ENCODE data around the gene RANBP3. TPM values are rescaled to one million over a fixed set of nuclear protein-coding genes. Genes with fewer than 3 reads are reported as not detected.

Gene RANBP3
- total RNA-seq, 1 donor from 2014 or later, result 98.5 TPM

GRCh38 chr19:5985098-5985783, 7.3 kb upstream of the RANBP3 start:
- no peaks in the 10 kb centered on the region for H3K36me3 Mint-ChIP-seq (ENCODE audit: low read depth)
- H3K27me3 Mint-ChIP-seq, result no peaks in the 10 kb centered on the region
- H3K27ac Mint-ChIP-seq, result no peak overlapping the region
- ChIA-PET POLR2A (no interaction called here), CTCF (interaction anchor here (1.2 to 4.0 kb wide), 5 partner anchors 18 to 181 kb away, joined by 3 to 24 read pairs (median 7); no protein-coding TSS in a partner anchor)
- H3K9me3 Mint-ChIP-seq, result no peaks in the 10 kb centered on the region
- H3K4me1 Mint-ChIP-seq, result peaks cover 12% of the 10 kb centered on the region
- DNase-seq (no peak), ATAC-seq (ENCODE audit: low read depth) (no peak)
- intact Hi-C loops (cut with micrococcal nuclease), result loop anchor here (5.0 kb wide), 1 partner anchor 52 kb away; no protein-coding TSS in a partner anchor
- H3K4me3 Mint-ChIP-seq, result no peak overlapping the region
- TF ChIP-seq, protein P1, sequence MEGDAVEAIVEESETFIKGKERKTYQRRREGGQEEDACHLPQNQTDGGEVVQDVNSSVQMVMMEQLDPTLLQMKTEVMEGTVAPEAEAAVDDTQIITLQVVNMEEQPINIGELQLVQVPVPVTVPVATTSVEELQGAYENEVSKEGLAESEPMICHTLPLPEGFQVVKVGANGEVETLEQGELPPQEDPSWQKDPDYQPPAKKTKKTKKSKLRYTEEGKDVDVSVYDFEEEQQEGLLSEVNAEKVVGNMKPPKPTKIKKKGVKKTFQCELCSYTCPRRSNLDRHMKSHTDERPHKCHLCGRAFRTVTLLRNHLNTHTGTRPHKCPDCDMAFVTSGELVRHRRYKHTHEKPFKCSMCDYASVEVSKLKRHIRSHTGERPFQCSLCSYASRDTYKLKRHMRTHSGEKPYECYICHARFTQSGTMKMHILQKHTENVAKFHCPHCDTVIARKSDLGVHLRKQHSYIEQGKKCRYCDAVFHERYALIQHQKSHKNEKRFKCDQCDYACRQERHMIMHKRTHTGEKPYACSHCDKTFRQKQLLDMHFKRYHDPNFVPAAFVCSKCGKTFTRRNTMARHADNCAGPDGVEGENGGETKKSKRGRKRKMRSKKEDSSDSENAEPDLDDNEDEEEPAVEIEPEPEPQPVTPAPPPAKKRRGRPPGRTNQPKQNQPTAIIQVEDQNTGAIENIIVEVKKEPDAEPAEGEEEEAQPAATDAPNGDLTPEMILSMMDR (IDR thresholded peaks at IDR 0.05), result no peak

DNA sequence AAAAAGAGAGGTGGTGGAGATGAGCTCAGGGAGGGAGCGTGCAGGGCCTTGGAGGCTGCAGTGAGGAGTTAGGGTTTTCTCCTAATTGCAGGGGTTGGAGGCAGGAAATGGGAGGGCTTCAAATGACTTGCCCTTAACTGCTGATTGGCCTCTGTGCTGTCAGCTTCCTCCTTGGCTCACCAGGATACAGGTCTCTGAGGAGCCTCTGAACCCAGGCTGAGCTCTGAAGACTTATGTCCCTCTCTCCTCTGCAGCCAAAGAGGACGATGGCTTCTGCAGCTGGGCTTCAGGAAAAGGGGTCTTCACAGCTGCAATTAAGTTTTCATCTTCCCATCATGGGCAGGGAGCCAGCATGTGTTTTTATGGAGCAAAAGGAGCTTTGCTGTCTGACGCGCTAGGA, 6.7 kb upstream of the RANBP3 start:
- ChIA-PET CTCF (interaction anchor here (0.9 to 4.0 kb wide), 6 partner anchors 17 to 181 kb away, joined by 3 to 24 read pairs (median 6); no protein-coding TSS in a partner anchor), POLR2A (no interaction called here)
- intact Hi-C loops (cut with micrococcal nuclease), result no loop called here
- H3K27ac Mint-ChIP-seq, result no peak overlapping the region
- no peak overlapping the region for H3K4me3 Mint-ChIP-seq
- H3K9me3 Mint-ChIP-seq, result no peaks in the 10 kb centered on the region
- no peaks in the 10 kb centered on the region for H3K27me3 Mint-ChIP-seq
- DNase-seq, result no peak
- no peak for ATAC-seq (ENCODE audit: low read depth)
- no peaks in the 10 kb centered on the region for H3K36me3 Mint-ChIP-seq (ENCODE audit: low read depth)
- H3K4me1 Mint-ChIP-seq, result peaks cover 10% of the 10 kb centered on the region
- TF ChIP-seq, protein P1 (IDR thresholded peaks at IDR 0.05), result no peak

- Mint-ChIP-seq H3K27me3 (no peaks in the 10 kb centered on the region), H3K36me3 (ENCODE audit: low read depth) (no peaks in the 10 kb centered on the region), H3K4me1 (peaks cover 17% of the 10 kb centered on the region), H3K4me3 (no peak overlapping the region), H3K27ac (no peak overlapping the region), H3K9me3 (no peaks in the 10 kb centered on the region)
- TF ChIP-seq, protein P1 (IDR thresholded peaks at IDR 0.05), result no peak
- no peak for ATAC-seq (ENCODE audit: low read depth)
- ChIA-PET CTCF (interaction anchor here (1.4 kb wide), 1 partner anchor 58 kb away, joined by 7 read pairs; no protein-coding TSS in a partner anchor), POLR2A (interaction anchor here (0.5 kb wide), 1 partner anchor 1401 kb away, joined by 3 read pairs; no protein-coding TSS in a partner anchor)
- DNase-seq, result no peak
- intact Hi-C loops (cut with micrococcal nuclease), result no loop called here
Observed at GRCh38 chr19:5983367-5983955, 5.5 kb upstream of the RANBP3 start.

DNA sequence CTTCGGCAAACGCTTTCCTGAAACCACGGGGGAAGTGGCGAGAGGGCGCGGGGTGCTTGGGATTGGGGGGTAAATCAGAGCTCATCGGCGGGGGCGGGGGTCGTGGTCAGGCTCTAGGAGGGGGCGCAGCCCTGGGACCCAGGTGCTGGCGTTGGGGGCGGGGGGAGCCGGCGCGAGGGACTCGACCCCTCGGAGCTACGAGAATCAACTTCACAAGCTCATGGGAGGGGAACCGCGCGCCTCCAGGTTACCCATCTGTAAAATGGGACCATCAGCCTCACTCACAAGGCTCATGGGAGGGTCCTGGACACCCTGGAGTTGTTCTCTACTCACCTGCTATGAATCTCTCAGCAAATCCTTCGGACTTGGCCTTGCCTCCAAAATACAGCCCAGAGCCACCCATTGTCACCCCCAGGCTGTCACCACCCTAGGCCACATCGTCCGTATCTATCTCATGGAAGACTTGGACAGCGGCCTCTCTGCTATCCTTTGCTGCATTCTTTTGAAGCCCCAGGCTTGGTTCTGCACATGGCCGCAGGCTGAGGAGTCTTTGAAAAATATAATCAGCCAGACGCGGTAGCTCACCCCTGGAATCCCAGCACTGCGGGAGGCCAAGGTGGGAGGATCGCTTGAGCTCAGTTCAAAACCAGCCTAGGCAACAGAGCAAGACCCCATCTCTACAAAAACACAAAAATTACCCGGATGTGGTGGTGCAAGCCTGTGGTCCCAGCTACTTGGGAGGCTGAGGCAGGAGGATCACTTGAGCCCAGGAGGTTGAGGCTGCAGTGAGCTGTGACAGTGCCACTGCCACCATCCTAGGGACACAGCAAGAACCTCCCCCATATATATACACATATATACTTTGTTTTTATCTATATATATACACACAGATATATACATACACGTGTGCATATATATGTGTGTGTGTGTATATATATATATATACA, 939 bp upstream of the RANBP3 start:
- CTCF ChIA-PET, result interaction anchor here (1.1 to 3.0 kb wide), 4 partner anchors 9 to 147 kb away, joined by 3 to 17 read pairs (median 6); no protein-coding TSS in a partner anchor
- Mint-ChIP-seq H3K36me3 (ENCODE audit: low read depth) (peaks cover 24% of the 10 kb centered on the region), H3K27me3 (no peaks in the 10 kb centered on the region), H3K4me3 (peak overlapping the region; percentile 91), H3K9me3 (no peaks in the 10 kb centered on the region), H3K27ac (peak overlapping the region; percentile 83), H3K4me1 (peaks cover 46% of the 10 kb centered on the region)
- POLR2A ChIA-PET, result interaction anchor here (0.6 to 1.0 kb wide), 6 partner anchors 11 to 1191 kb away, joined by 3 to 7 read pairs (median 3); no protein-coding TSS in a partner anchor
- TF ChIP-seq, protein P1 (IDR thresholded peaks at IDR 0.05), result no peak
- intact Hi-C loops (cut with micrococcal nuclease), result loop anchor here (1.0 to 5.0 kb wide), 5 partner anchors 75 to 393 kb away; partner anchors contain the start of genes ALKBH7, RFX2, SAFB and SAFB2
- ATAC-seq (ENCODE audit: low read depth) (no peak), DNase-seq (no peak)

Data from activated B cell treated with CpG ODN at 0.5 μM for 24 hours (primary cell).